ENCODE data around the gene CCDC14. TPM values are rescaled to one million over a fixed set of nuclear protein-coding genes. Genes with fewer than 3 reads are reported as not detected.
"Not testable (repeated sequence)": the region's sequence is repeated elsewhere in the genome, so short reads cannot be mapped to it uniquely, and the experiment has no call there.

Gene CCDC14
- total RNA-seq, 1 experiment from 2014 or later = 50.6 TPM

DNA sequence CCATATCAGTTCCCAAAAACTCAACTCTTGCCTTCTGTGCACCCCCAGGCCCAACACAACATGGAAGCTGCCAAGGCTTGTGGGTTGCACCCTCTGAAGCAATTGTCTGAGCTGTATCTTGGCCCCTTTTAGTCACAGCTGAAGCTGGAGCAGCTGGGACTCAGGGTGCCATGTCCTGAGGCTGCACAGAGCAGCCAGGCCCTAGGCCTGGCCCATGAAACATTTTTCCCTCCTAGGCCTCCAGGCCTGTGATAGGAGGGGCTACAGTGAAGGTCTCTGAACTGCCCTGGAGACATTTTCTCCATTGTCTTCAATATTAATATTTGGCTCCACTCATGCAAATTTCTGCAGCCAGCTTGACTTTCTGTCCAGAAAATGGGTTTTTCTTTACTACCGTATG lies 68.8 kb downstream of the CCDC14 start:
- BruUV-seq (replicated peaks) = no TSS peak
- peaks cover 13% of the 10 kb centered on the region for H3K9me3 ChIP-seq (ENCODE audit: insufficient read depth, low read depth)
- no peaks in the 10 kb centered on the region for H3F3A ChIP-seq (ENCODE audit: insufficient read depth, low read depth)
- H4K20me1 ChIP-seq (ENCODE audit: insufficient read depth) = no peaks in the 10 kb centered on the region
- H2AFZ ChIP-seq = no peak overlapping the region
- intact Hi-C loops (cut with micrococcal nuclease; ENCODE audit: unreplicated experiment) = no loop called here
- no peaks in the 10 kb centered on the region for H3K36me3 ChIP-seq (ENCODE audit: low read depth)
- POLR2A ChIA-PET (ENCODE audit: unreplicated experiment) = no interaction called here
- DNase-seq = no peak
- no peak overlapping the region for H3K27ac ChIP-seq
- TF ChIP-seq CTCF (conservative IDR thresholded peaks at IDR 0.05) = no peak
- TF ChIP-seq EZH2 (IDR thresholded peaks at IDR 0.05; ENCODE audit: low read depth) = no peak
- H3K4me2 ChIP-seq = no peak overlapping the region
- H3K4me3 ChIP-seq = no peak overlapping the region
- CTCF ChIA-PET = no interaction called here
- no peaks in the 10 kb centered on the region for H3K79me2 ChIP-seq (ENCODE audit: low read depth)
- no peaks in the 10 kb centered on the region for H3K4me1 ChIP-seq (replicated peaks; ENCODE audit: insufficient read depth)
- H3K27me3 ChIP-seq (ENCODE audit: insufficient read depth, low read depth) = no peaks in the 10 kb centered on the region
- H3K9me2 ChIP-seq (ENCODE audit: insufficient read depth) = no peaks in the 10 kb centered on the region

GRCh38 chr3:123890991-123891390 lies 70.0 kb downstream of the CCDC14 start:
- H3K4me2 ChIP-seq; POLR2A ChIA-PET (ENCODE audit: unreplicated experiment); H3K27me3 ChIP-seq (ENCODE audit: insufficient read depth, low read depth); H4K20me1 ChIP-seq (ENCODE audit: insufficient read depth); H3K36me3 ChIP-seq (ENCODE audit: low read depth); H3F3A ChIP-seq (ENCODE audit: insufficient read depth, low read depth); BruUV-seq (replicated peaks); H3K27ac ChIP-seq; intact Hi-C loops (cut with micrococcal nuclease; ENCODE audit: unreplicated experiment); H3K4me1 ChIP-seq (replicated peaks; ENCODE audit: insufficient read depth); H2AFZ ChIP-seq; CTCF ChIA-PET; H3K9me2 ChIP-seq (ENCODE audit: insufficient read depth); H3K79me2 ChIP-seq (ENCODE audit: low read depth); DNase-seq; H3K4me3 ChIP-seq: not testable (repeated sequence)
- peaks cover 13% of the 10 kb centered on the region for H3K9me3 ChIP-seq (ENCODE audit: insufficient read depth, low read depth)

- H3F3A ChIP-seq (ENCODE audit: insufficient read depth, low read depth); POLR2A ChIA-PET (ENCODE audit: unreplicated experiment); H2AFZ ChIP-seq; H3K4me1 ChIP-seq (replicated peaks; ENCODE audit: insufficient read depth); H3K27ac ChIP-seq; CTCF ChIA-PET; H3K9me2 ChIP-seq (ENCODE audit: insufficient read depth); BruUV-seq (replicated peaks); DNase-seq; H3K36me3 ChIP-seq (ENCODE audit: low read depth); intact Hi-C loops (cut with micrococcal nuclease; ENCODE audit: unreplicated experiment); H3K79me2 ChIP-seq (ENCODE audit: low read depth); H3K27me3 ChIP-seq (ENCODE audit: insufficient read depth, low read depth); H4K20me1 ChIP-seq (ENCODE audit: insufficient read depth); H3K4me3 ChIP-seq; H3K4me2 ChIP-seq: not testable (repeated sequence)
- peaks cover 13% of the 10 kb centered on the region for H3K9me3 ChIP-seq (ENCODE audit: insufficient read depth, low read depth)
Measured at GRCh38 chr3:123890162-123890561, 70.9 kb downstream of the CCDC14 start.

DNA sequence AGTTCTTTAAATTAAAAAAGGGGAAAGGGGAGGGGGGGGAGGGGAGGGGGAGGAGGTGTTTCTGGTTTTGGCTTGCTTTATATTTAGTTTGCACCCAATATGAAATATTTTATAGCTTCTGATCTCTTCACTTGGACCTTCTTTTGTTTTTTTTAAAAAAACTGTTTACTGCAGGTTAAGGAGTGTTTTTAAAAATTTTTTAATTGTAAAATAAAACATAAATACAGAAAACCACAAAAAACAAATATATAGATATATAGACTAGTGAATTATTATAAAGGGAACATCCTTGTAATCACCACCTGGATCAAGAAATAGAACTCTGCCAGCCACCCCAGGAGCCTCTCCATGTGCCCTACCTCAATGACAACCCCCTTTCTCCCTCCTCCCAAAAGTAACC lies 76.0 kb downstream of the CCDC14 start:
- ChIA-PET POLR2A (ENCODE audit: unreplicated experiment) (no interaction called here), CTCF (no interaction called here)
- Histone ChIP-seq H3K9me3 (ENCODE audit: insufficient read depth, low read depth) (no peaks in the 10 kb centered on the region; the same call in 1 of the 2 replicates), H3K4me2 (no peak overlapping the region), H2AFZ (no peak overlapping the region), H3K4me3 (no peak overlapping the region), H3K9me2 (ENCODE audit: insufficient read depth) (no peaks in the 10 kb centered on the region), H3K4me1 (replicated peaks; ENCODE audit: insufficient read depth) (no peaks in the 10 kb centered on the region), H3K36me3 (ENCODE audit: low read depth) (no peaks in the 10 kb centered on the region), H3F3A (ENCODE audit: insufficient read depth, low read depth) (no peaks in the 10 kb centered on the region), H3K79me2 (ENCODE audit: low read depth) (no peaks in the 10 kb centered on the region), H4K20me1 (ENCODE audit: insufficient read depth) (no peaks in the 10 kb centered on the region), H3K27ac (no peak overlapping the region), H3K27me3 (ENCODE audit: insufficient read depth, low read depth) (no peaks in the 10 kb centered on the region)
- no peak for DNase-seq
- TF ChIP-seq EZH2 (IDR thresholded peaks at IDR 0.05; ENCODE audit: low read depth) = no peak
- no peak for TF ChIP-seq CTCF (conservative IDR thresholded peaks at IDR 0.05)
- intact Hi-C loops (cut with micrococcal nuclease; ENCODE audit: unreplicated experiment) = loop anchor here (5.0 kb wide), 1 partner anchor 163 kb away; no protein-coding TSS in a partner anchor
- no TSS peak for BruUV-seq (replicated peaks)

Data from PC-9 (cell line).